Measurements from ENCODE around the gene IMMP2L. TPM values are rescaled to one million over a fixed set of nuclear protein-coding genes. Genes with fewer than 3 reads are reported as not detected.
"Not testable (repeated sequence)": the region's sequence is repeated elsewhere in the genome, so short reads cannot be mapped to it uniquely, and the experiment has no call there.

The IMMP2L gene
- total and polyA plus RNA-seq, 4 experiments from 2014 or later = 23.5 to 32.2 (median 29.5) TPM

DNA sequence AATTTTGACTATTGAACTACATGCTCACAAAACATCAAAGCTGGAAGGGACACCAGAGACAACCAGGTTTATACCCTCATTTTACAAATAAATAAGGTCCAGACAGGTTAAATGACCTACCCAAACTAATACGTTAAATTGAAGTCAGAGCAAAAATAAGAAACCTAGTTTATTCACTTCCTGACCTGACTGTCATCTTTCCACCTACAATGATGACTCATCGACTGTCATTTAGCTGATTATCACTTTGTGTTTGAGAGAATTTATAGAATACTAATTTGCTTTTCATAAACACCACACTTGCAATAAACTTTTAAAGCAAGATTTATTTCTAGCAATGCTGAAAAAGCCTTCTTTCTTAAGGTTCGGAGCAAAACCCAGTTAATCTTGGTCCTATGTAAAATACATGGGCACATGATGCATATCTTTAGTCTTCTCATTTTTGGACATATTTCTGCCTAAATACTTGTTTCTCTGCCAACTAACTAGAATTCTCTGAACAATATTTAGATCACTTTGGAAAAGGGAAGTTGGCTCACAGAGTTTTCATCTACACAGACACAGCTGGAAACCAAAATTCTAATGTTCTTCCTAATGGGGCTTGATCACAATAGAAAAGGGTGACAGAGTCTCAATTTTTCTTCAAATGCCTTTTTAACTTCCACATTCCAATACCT lies 488.1 kb downstream of the IMMP2L start:
- H3K27ac Mint-ChIP-seq = peak overlapping the region in 1 of 7 donors; percentile 36
- H3K27me3 ChIP-seq (ENCODE audit: insufficient read depth, low read length) = no peaks in the 10 kb centered on the region
- POLR2A ChIA-PET (ENCODE audit: partially characterized antibody) = interaction anchor here (0.5 to 1.0 kb wide), 3 partner anchors 9 to 389 kb away, joined by 3 to 11 read pairs (median 3); no protein-coding TSS in a partner anchor
- DNase-seq = no peak
- H3K36me3 ChIP-seq (ENCODE audit: insufficient read depth, low read length) = no peaks in the 10 kb centered on the region
- H3K27ac ChIP-seq (ENCODE audit: low read depth, low read length) = no peak overlapping the region
- no peaks in the 10 kb centered on the region for H3K9me3 ChIP-seq (ENCODE audit: control insufficient read depth in 1 of 2, low read length in 2 of 2)
- peaks cover 14 to 29% (median 17%) of the 10 kb centered on the region in 4 donors for H3K4me1 Mint-ChIP-seq
- CTCF ChIA-PET (ENCODE audit: partially characterized antibody) = interaction anchor here (1.8 kb wide), 1 partner anchor 9 kb away, joined by 7 read pairs; no protein-coding TSS in a partner anchor
- no peaks in the 10 kb centered on the region for H3K36me3 Mint-ChIP-seq
- H3K4me1 ChIP-seq (ENCODE audit: insufficient read depth, low read length) = peaks cover 22% of the 10 kb centered on the region
- intact Hi-C loops (cut with micrococcal nuclease) = loop anchor here (5.0 kb wide), 1 partner anchor 37 kb away; no protein-coding TSS in a partner anchor
- H3K27me3 Mint-ChIP-seq = no peaks in the 10 kb centered on the region
- H3K4me3 ChIP-seq (ENCODE audit: low read length in 2 of 2) = no peak overlapping the region
- H3K4me3 Mint-ChIP-seq = peak overlapping the region in 1 of 8 donors; percentile 32
- H3K9me3 Mint-ChIP-seq = no peaks in the 10 kb centered on the region

GRCh38 chr7:111072658-111073057 lies 489.6 kb downstream of the IMMP2L start:
- H3K9me3 Mint-ChIP-seq; H3K27ac ChIP-seq (ENCODE audit: low read depth, low read length); H3K36me3 ChIP-seq (ENCODE audit: insufficient read depth, low read length); H3K4me3 Mint-ChIP-seq; H3K36me3 Mint-ChIP-seq; H3K27ac Mint-ChIP-seq; CTCF ChIA-PET (ENCODE audit: partially characterized antibody); H3K9me3 ChIP-seq (ENCODE audit: control insufficient read depth in 1 of 2, low read length in 2 of 2); H3K27me3 ChIP-seq (ENCODE audit: insufficient read depth, low read length); H3K27me3 Mint-ChIP-seq; DNase-seq; H3K4me3 ChIP-seq (ENCODE audit: low read length in 2 of 2): not testable (repeated sequence)
- H3K4me1 ChIP-seq (ENCODE audit: insufficient read depth, low read length) = peaks cover 22% of the 10 kb centered on the region
- H3K4me1 Mint-ChIP-seq = peaks cover 14 to 29% (median 17%) of the 10 kb centered on the region in 4 donors
- POLR2A ChIA-PET (ENCODE audit: partially characterized antibody) = interaction anchor here (0.6 kb wide), 1 partner anchor 26 kb away, joined by 7 read pairs; no protein-coding TSS in a partner anchor
- intact Hi-C loops (cut with micrococcal nuclease) = loop anchor here (5.0 kb wide), 1 partner anchor 35 kb away; no protein-coding TSS in a partner anchor

GRCh38 chr7:111071556-111071955 lies 490.7 kb downstream of the IMMP2L start:
- H3K27ac Mint-ChIP-seq = peak overlapping the region in 1 of 7 donors; percentile 48
- H3K4me3 ChIP-seq (ENCODE audit: low read length in 2 of 2) = no peak overlapping the region
- peaks cover 14 to 29% (median 17%) of the 10 kb centered on the region in 4 donors for H3K4me1 Mint-ChIP-seq
- no peak overlapping the region for H3K27ac ChIP-seq (ENCODE audit: low read depth, low read length)
- no peaks in the 10 kb centered on the region for H3K9me3 ChIP-seq (ENCODE audit: control insufficient read depth in 1 of 2, low read length in 2 of 2)
- H3K36me3 Mint-ChIP-seq = peaks cover 0 to under 1% of the 10 kb centered on the region in 2 donors
- DNase-seq = no peak
- CTCF ChIA-PET (ENCODE audit: partially characterized antibody) = no interaction called here
- H3K27me3 ChIP-seq (ENCODE audit: insufficient read depth, low read length) = no peaks in the 10 kb centered on the region
- intact Hi-C loops (cut with micrococcal nuclease) = loop anchor here (5.0 kb wide), 1 partner anchor 34 kb away; no protein-coding TSS in a partner anchor
- no peaks in the 10 kb centered on the region for H3K27me3 Mint-ChIP-seq
- POLR2A ChIA-PET (ENCODE audit: partially characterized antibody) = no interaction called here
- H3K36me3 ChIP-seq (ENCODE audit: insufficient read depth, low read length) = no peaks in the 10 kb centered on the region
- peaks cover 0 to 2% (median 0%) of the 10 kb centered on the region in 8 donors for H3K9me3 Mint-ChIP-seq
- peaks cover 15% of the 10 kb centered on the region for H3K4me1 ChIP-seq (ENCODE audit: insufficient read depth, low read length)
- H3K4me3 Mint-ChIP-seq = peak overlapping the region in 1 of 8 donors; percentile 54

DNA sequence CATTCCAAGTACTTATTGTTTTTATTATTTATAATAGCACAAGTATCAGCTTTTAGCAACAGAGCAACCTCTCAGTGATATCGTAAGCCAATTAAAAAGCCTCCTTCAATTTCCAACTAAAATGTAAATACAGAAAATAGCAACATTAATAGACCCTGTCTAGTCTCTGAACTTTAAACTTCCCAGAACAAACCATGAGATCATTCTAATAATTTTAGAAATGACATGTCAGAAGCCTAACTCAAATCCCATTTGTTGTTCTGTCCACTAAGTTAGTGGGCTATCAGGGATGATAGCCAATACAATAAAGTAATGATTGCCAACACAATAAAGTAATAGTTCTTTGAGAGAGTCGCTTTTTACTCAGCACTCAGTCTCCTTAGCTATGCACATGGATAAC lies 493.7 kb downstream of the IMMP2L start:
- Histone ChIP-seq H3K27me3 (ENCODE audit: insufficient read depth, low read length) (no peaks in the 10 kb centered on the region), H3K4me1 (ENCODE audit: insufficient read depth, low read length) (peaks cover 1% of the 10 kb centered on the region), H3K27ac (ENCODE audit: low read depth, low read length) (no peak overlapping the region), H3K4me3 (ENCODE audit: low read length in 2 of 2) (no peak overlapping the region), H3K9me3 (ENCODE audit: control insufficient read depth in 1 of 2, low read length in 2 of 2) (no peaks in the 10 kb centered on the region), H3K36me3 (ENCODE audit: insufficient read depth, low read length) (no peaks in the 10 kb centered on the region)
- DNase-seq = no peak
- ChIA-PET CTCF (ENCODE audit: partially characterized antibody) (interaction anchor here (0.9 kb wide), 1 partner anchor 16 kb away, joined by 3 read pairs; no protein-coding TSS in a partner anchor), POLR2A (ENCODE audit: partially characterized antibody) (no interaction called here)
- H3K36me3 Mint-ChIP-seq = peaks cover 1 to 6% of the 10 kb centered on the region in 2 donors
- no peak overlapping the region for H3K27ac Mint-ChIP-seq
- H3K4me3 Mint-ChIP-seq = no peak overlapping the region
- intact Hi-C loops (cut with micrococcal nuclease) = no loop called here
- H3K9me3 Mint-ChIP-seq = peaks cover 0 to 12% (median 7%) of the 10 kb centered on the region in 8 donors
- no peaks in the 10 kb centered on the region for H3K27me3 Mint-ChIP-seq
- peaks cover 6 to 12% (median 6%) of the 10 kb centered on the region in 4 donors for H3K4me1 Mint-ChIP-seq

DNA sequence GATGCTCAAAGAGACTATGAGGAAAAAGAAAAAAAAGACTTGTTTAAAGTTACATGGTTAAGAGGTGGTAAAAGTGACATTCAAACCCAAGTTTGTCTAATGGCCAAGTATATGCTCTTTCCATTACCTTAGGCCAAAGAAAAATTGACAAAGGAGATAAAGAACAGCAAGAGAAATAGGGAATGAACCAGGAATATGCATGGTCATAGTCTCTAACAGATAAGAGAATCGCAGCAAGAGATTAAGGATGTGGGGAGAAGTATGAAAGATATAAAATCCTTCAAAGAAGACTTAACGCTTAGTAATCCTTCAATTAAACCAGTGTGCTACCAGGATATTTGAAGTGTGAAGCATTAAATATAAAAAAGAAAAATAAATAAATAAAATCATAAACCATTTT lies 494.6 kb downstream of the IMMP2L start:
- POLR2A ChIA-PET (ENCODE audit: partially characterized antibody) = no interaction called here
- Histone ChIP-seq H3K36me3 (ENCODE audit: insufficient read depth, low read length) (no peaks in the 10 kb centered on the region), H3K9me3 (ENCODE audit: control insufficient read depth in 1 of 2, low read length in 2 of 2) (no peaks in the 10 kb centered on the region), H3K4me3 (ENCODE audit: low read length in 2 of 2) (no peak overlapping the region), H3K27ac (ENCODE audit: low read depth, low read length) (no peak overlapping the region), H3K27me3 (ENCODE audit: insufficient read depth, low read length) (no peaks in the 10 kb centered on the region), H3K4me1 (ENCODE audit: insufficient read depth, low read length) (no peaks in the 10 kb centered on the region)
- Mint-ChIP-seq H3K4me1 (peaks cover 0 to 4% (median 3%) of the 10 kb centered on the region in 4 donors), H3K4me3 (no peak overlapping the region), H3K27ac (no peak overlapping the region), H3K9me3 (peaks cover 0 to 21% (median 14%) of the 10 kb centered on the region in 8 donors), H3K27me3 (no peaks in the 10 kb centered on the region), H3K36me3 (peaks cover 1 to 9% of the 10 kb centered on the region in 2 donors)
- intact Hi-C loops (cut with micrococcal nuclease) = no loop called here
- DNase-seq = no peak
- CTCF ChIA-PET (ENCODE audit: partially characterized antibody) = no interaction called here

DNA sequence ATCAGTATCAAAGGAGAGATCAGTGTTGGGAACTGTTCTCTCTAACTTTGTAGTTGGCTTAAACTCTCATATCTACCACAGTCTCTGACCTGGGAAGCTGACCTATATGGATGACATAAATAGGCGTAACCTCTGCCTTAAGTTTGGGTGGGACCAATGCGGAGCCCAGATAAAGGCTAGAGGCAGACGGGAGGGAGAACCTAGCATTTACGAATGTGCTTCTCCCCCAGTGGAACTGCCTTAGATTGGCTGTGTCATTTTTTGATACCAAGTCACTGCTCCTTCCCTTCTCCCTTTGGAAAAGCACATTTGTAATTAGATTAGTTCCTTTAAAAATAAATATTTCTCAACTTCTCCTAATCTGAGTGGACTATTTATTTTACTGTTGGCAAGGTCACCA lies 495.0 kb downstream of the IMMP2L start:
- Histone ChIP-seq H3K27ac (ENCODE audit: low read depth, low read length) (no peak overlapping the region), H3K9me3 (ENCODE audit: control insufficient read depth in 1 of 2, low read length in 2 of 2) (no peaks in the 10 kb centered on the region), H3K4me3 (ENCODE audit: low read length in 2 of 2) (no peak overlapping the region), H3K4me1 (ENCODE audit: insufficient read depth, low read length) (no peaks in the 10 kb centered on the region), H3K27me3 (ENCODE audit: insufficient read depth, low read length) (no peaks in the 10 kb centered on the region), H3K36me3 (ENCODE audit: insufficient read depth, low read length) (no peaks in the 10 kb centered on the region)
- DNase-seq = no peak
- Mint-ChIP-seq H3K4me1 (peaks cover 0 to 4% (median 3%) of the 10 kb centered on the region in 4 donors), H3K27me3 (no peaks in the 10 kb centered on the region), H3K9me3 (peaks cover 0 to 21% (median 14%) of the 10 kb centered on the region in 8 donors), H3K4me3 (no peak overlapping the region), H3K36me3 (peaks cover 1 to 9% of the 10 kb centered on the region in 2 donors), H3K27ac (peak overlapping the region in 1 of 7 donors; percentile 47)
- intact Hi-C loops (cut with micrococcal nuclease) = no loop called here
- ChIA-PET CTCF (ENCODE audit: partially characterized antibody) (no interaction called here), POLR2A (ENCODE audit: partially characterized antibody) (no interaction called here)

- Histone ChIP-seq H3K4me1 (ENCODE audit: insufficient read depth, low read length) (no peaks in the 10 kb centered on the region), H3K9me3 (ENCODE audit: control insufficient read depth in 1 of 2, low read length in 2 of 2) (no peaks in the 10 kb centered on the region), H3K4me3 (ENCODE audit: low read length in 2 of 2) (no peak overlapping the region), H3K27ac (ENCODE audit: low read depth, low read length) (no peak overlapping the region), H3K27me3 (ENCODE audit: insufficient read depth, low read length) (no peaks in the 10 kb centered on the region), H3K36me3 (ENCODE audit: insufficient read depth, low read length) (no peaks in the 10 kb centered on the region)
- peaks cover 0 to 4% (median 1%) of the 10 kb centered on the region in 4 donors for H3K4me1 Mint-ChIP-seq
- POLR2A ChIA-PET (ENCODE audit: partially characterized antibody) = no interaction called here
- H3K36me3 Mint-ChIP-seq = peaks cover 1 to 9% of the 10 kb centered on the region in 2 donors
- H3K27me3 Mint-ChIP-seq = no peaks in the 10 kb centered on the region
- CTCF ChIA-PET (ENCODE audit: partially characterized antibody) = no interaction called here
- intact Hi-C loops (cut with micrococcal nuclease) = no loop called here
- H3K9me3 Mint-ChIP-seq = peaks cover 3 to 22% (median 14%) of the 10 kb centered on the region in 8 donors
- H3K4me3 Mint-ChIP-seq = no peak overlapping the region
- no peak for DNase-seq
- H3K27ac Mint-ChIP-seq = no peak overlapping the region
Observed at GRCh38 chr7:111063166-111063565, 499.1 kb downstream of the IMMP2L start.
